SK-N-SH (cell line): Measurements from ENCODE around the gene ASTN2.

Experiments
- SIN3A ChIP-seq: IDR thresholded peaks from 2 replicates; pipeline ENCODE4 v1.6.1; 2012; ENCODE audit warnings: low read depth, mild to moderate bottlenecking, low read length, moderate library complexity, borderline replicate concordance
- TEAD4 ChIP-seq: IDR thresholded peaks from 2 replicates; pipeline ENCODE4 v1.4.0; 2012; ENCODE audit warnings: mild to moderate bottlenecking, borderline replicate concordance; ENCODE audit not compliant: insufficient read depth
- TF ChIP-seq, protein P1 (sequence below): fragments of 200-600 bp; sonication (generic); IDR thresholded peaks from 2 replicates; pipeline ENCODE4 v1.6.1; 2017; ENCODE audit warnings: antibody characterized with exemption, mild to moderate bottlenecking, moderate library complexity

DNA sequence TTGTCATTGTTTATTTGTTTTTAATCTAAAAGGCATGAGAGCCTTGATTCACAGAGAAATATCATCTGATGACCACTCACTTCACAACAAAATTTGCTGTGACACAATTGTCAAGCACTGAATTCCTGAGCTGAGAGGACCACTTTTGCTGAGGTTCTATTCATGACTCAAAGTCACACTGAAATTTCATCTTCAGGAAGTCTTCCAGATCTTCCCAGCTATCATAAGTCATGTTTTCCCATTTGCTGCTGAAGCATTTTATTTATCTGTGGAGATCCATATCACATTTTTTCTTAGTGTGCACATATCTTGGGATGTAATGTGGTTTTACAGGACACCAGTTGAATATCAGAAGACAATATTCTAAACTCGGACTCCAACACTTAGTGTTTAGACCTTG, 982.8 kb downstream of the ASTN2 start:
- TF ChIP-seq TEAD4 (no peak), SIN3A (no peak)
- TF ChIP-seq, protein P1, sequence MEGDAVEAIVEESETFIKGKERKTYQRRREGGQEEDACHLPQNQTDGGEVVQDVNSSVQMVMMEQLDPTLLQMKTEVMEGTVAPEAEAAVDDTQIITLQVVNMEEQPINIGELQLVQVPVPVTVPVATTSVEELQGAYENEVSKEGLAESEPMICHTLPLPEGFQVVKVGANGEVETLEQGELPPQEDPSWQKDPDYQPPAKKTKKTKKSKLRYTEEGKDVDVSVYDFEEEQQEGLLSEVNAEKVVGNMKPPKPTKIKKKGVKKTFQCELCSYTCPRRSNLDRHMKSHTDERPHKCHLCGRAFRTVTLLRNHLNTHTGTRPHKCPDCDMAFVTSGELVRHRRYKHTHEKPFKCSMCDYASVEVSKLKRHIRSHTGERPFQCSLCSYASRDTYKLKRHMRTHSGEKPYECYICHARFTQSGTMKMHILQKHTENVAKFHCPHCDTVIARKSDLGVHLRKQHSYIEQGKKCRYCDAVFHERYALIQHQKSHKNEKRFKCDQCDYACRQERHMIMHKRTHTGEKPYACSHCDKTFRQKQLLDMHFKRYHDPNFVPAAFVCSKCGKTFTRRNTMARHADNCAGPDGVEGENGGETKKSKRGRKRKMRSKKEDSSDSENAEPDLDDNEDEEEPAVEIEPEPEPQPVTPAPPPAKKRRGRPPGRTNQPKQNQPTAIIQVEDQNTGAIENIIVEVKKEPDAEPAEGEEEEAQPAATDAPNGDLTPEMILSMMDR, result no peak
